Measurements from ENCODE around the gene SYT13. TPM values are rescaled to one million over a fixed set of nuclear protein-coding genes. Genes with fewer than 3 reads are reported as not detected.

The SYT13 gene
- total RNA-seq, 6 donors from 2014 or later: 0.11 to 0.78 (median 0.30) TPM; not detected in 3

DNA sequence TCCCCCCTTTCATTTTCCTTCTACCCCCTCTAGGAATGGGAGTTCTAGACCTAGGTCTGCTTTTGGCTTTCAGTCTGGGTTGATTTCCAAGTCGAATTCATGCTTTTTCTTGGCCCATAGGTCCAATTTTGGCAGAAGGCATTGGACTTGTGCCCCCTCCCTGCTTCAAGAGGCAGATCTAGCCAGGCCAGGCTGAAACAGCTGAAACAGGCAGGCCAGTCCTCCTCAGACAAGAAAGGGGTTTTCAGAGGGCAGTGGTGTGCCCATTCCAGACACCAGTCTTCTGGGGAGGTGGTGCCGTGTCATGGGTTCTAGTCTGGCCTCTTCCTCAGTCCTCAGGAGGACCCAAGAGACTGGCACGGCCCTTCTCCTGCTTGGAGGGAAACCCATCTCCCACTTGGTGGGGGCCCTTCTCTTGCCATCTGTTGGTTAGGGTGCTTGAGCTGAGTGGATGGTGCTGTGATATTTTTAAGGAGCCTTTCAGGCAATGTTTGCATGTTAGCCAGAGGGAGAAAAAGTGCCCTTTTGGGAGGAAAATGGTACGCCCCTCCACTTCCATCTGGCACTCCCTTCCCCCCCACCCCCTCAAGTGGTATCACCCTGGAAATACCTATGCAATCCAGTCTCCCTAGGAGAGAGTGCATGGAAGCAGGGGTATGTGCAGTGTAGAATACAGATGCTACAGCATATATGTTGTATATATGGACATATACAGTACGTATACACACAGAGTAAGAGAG is 53.6 kb downstream of the SYT13 start:
- H3K4me1 ChIP-seq: peaks cover 0 to 3% (median 0%) of the 10 kb centered on the region in 4 donors
- H3K36me3 ChIP-seq: peaks cover 0 to 10% (median 5%) of the 10 kb centered on the region in 4 donors
- DNase-seq (no peak), ATAC-seq (ENCODE audit: low FRiP score in 2 of 2) (no peak)
- WGBS, 2 donors: 78 to 86% methylated on average over 5 of the region's 5 CpGs
- TF ChIP-seq, protein P1, sequence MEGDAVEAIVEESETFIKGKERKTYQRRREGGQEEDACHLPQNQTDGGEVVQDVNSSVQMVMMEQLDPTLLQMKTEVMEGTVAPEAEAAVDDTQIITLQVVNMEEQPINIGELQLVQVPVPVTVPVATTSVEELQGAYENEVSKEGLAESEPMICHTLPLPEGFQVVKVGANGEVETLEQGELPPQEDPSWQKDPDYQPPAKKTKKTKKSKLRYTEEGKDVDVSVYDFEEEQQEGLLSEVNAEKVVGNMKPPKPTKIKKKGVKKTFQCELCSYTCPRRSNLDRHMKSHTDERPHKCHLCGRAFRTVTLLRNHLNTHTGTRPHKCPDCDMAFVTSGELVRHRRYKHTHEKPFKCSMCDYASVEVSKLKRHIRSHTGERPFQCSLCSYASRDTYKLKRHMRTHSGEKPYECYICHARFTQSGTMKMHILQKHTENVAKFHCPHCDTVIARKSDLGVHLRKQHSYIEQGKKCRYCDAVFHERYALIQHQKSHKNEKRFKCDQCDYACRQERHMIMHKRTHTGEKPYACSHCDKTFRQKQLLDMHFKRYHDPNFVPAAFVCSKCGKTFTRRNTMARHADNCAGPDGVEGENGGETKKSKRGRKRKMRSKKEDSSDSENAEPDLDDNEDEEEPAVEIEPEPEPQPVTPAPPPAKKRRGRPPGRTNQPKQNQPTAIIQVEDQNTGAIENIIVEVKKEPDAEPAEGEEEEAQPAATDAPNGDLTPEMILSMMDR (IDR thresholded peaks at IDR 0.05): no peak
- TF ChIP-seq EP300 (IDR thresholded peaks at IDR 0.05): no peak
- no peak for TF ChIP-seq POLR2AphosphoS5 (IDR thresholded peaks at IDR 0.05)
- TF ChIP-seq POLR2A (IDR thresholded peaks at IDR 0.05): no peak
- no peaks in the 10 kb centered on the region for H3K9me3 ChIP-seq
- H3K27me3 ChIP-seq: no peaks in the 10 kb centered on the region
- no peak overlapping the region for H3K4me3 ChIP-seq
- H3K27ac ChIP-seq: no peak overlapping the region

GRCh38 chr11:45229401-45230020 is 56.6 kb downstream of the SYT13 start:
- ATAC-seq (ENCODE audit: low FRiP score in 2 of 2): no peak
- Histone ChIP-seq H3K9me3 (no peaks in the 10 kb centered on the region), H3K4me1 (peaks cover 0 to 3% (median 0%) of the 10 kb centered on the region in 4 donors), H3K4me3 (no peak overlapping the region), H3K27me3 (no peaks in the 10 kb centered on the region), H3K36me3 (peaks cover 6 to 34% (median 25%) of the 10 kb centered on the region in 4 donors), H3K27ac (no peak overlapping the region)
- DNase-seq: no peak
- WGBS, 2 donors: 84 to 86% methylated on average over 5 of the region's 5 CpGs
- no peak for TF ChIP-seq POLR2A (IDR thresholded peaks at IDR 0.05)
- TF ChIP-seq, protein P1 (IDR thresholded peaks at IDR 0.05): no peak
- TF ChIP-seq POLR2AphosphoS5 (IDR thresholded peaks at IDR 0.05): no peak
- no peak for TF ChIP-seq EP300 (IDR thresholded peaks at IDR 0.05)

- no peak for TF ChIP-seq POLR2AphosphoS5 (IDR thresholded peaks at IDR 0.05)
- TF ChIP-seq, protein P1 (IDR thresholded peaks at IDR 0.05): no peak
- TF ChIP-seq EP300 (IDR thresholded peaks at IDR 0.05): no peak
- TF ChIP-seq POLR2A (IDR thresholded peaks at IDR 0.05): no peak
- Histone ChIP-seq H3K4me1 (no peaks in the 10 kb centered on the region), H3K27me3 (no peaks in the 10 kb centered on the region), H3K4me3 (no peak overlapping the region), H3K27ac (no peak overlapping the region), H3K9me3 (no peaks in the 10 kb centered on the region), H3K36me3 (peaks cover 6 to 41% (median 28%) of the 10 kb centered on the region in 4 donors)
- no peak for ATAC-seq (ENCODE audit: low FRiP score in 2 of 2)
- WGBS, 2 donors: 96 to 97% methylated on average over 19 of the region's 19 CpGs
- peak in 1 of 2 donors; percentile 13 for DNase-seq
These were observed 58.3 kb downstream of the SYT13 start for GRCh38 chr11:45227836-45228235.

- 96 to 98% methylated on average over 17 to 21 of the region's 21 CpGs for WGBS, 2 donors
- Histone ChIP-seq H3K4me1 (no peaks in the 10 kb centered on the region), H3K27ac (no peak overlapping the region), H3K36me3 (peaks cover 6 to 47% (median 28%) of the 10 kb centered on the region in 4 donors), H3K27me3 (no peaks in the 10 kb centered on the region), H3K9me3 (no peaks in the 10 kb centered on the region), H3K4me3 (no peak overlapping the region)
- no peak for TF ChIP-seq POLR2AphosphoS5 (IDR thresholded peaks at IDR 0.05)
- TF ChIP-seq, protein P1 (IDR thresholded peaks at IDR 0.05): no peak
- no peak for TF ChIP-seq POLR2A (IDR thresholded peaks at IDR 0.05)
- no peak for TF ChIP-seq EP300 (IDR thresholded peaks at IDR 0.05)
- ATAC-seq (ENCODE audit: low FRiP score in 2 of 2) (no peak), DNase-seq (peak in 1 of 2 donors; percentile 70)
These were observed 59.2 kb downstream of the SYT13 start for GRCh38 chr11:45226901-45227300.

Data from upper lobe of left lung (tissue), 6 donors.